Tibial nerve (tissue), 4 donors: Measurements from ENCODE around the gene KCNMA1. TPM values are rescaled to one million over a fixed set of nuclear protein-coding genes. Genes with fewer than 3 reads are reported as not detected.

Experiments
- DNase-seq, 2 donors: peaks; one replicate each; pipeline ENCODE4 v3.0.0-alpha.2; 2019; ENCODE audit warnings: low spot score in 2 of 2
- H3K27ac ChIP-seq, 4 donors: fragments of 200-600 bp; sonication (generic) in 3 of 4; one replicate each; pipeline ENCODE4 v1.5.1; 2017 to 2019; ENCODE audit warnings: mild to moderate bottlenecking in 1 of 4
- H3K27me3 ChIP-seq, 2 donors: fragments of 200-600 bp; sonication (generic) in 1 of 2; one replicate each; pipeline versions ENCODE4 v1.5.1 to v1.6.0; 2017 to 2019
- H3K36me3 ChIP-seq, 3 donors: fragments of 200-600 bp; sonication (generic); one replicate each; pipeline ENCODE4 v1.5.1; 2018 to 2019
- H3K4me1 ChIP-seq, 4 donors: fragments of 200-600 bp; sonication (generic) in 3 of 4; one replicate each; pipeline ENCODE4 v1.5.1; 2017 to 2019
- H3K4me3 ChIP-seq, 4 donors: fragments of 200-600 bp; sonication (generic) in 3 of 4; one replicate each; pipeline ENCODE4 v1.5.1; 2017 to 2019; ENCODE audit warnings: mild to moderate bottlenecking in 1 of 4, moderate library complexity in 1 of 4
- H3K9me3 ChIP-seq, 4 donors: fragments of 200-600 bp; sonication (generic) in 3 of 4; one replicate each; pipeline ENCODE4 v1.5.1; 2017 to 2019
- CTCF ChIP-seq, 5 experiments: fragments of 200-600 bp in 3 of 5; fragments of 450-650 bp in 2 of 5; sonication (generic) in 3 of 5; IDR thresholded peaks; one replicate each; pipeline ENCODE4 v1.5.1; 2016 to 2019; ENCODE audit warnings: antibody characterized with exemption in 5 of 5, mild to moderate bottlenecking in 3 of 5, moderate library complexity in 2 of 5
- EP300 ChIP-seq, 2 donors: sonication (generic); formaldehyde crosslinking; IDR thresholded peaks; one replicate each; pipeline ENCODE4 v1.6.1; 2017; ENCODE audit warnings: antibody characterized with exemption in 2 of 2, mild to moderate bottlenecking in 1 of 2
- POLR2A ChIP-seq, 2 donors: fragments of 450-650 bp; IDR thresholded peaks; one replicate each; pipeline ENCODE4 v1.6.1; 2017; ENCODE audit warnings: antibody characterized with exemption in 2 of 2, mild to moderate bottlenecking in 2 of 2, moderate library complexity in 2 of 2
- WGBS, 2 donors: methylation state at CpG; one replicate each; pipeline ENCODE4 v1.1.5; 2018; 5-methylcytosine and 5-hydroxymethylcytosine counted together
- total RNA-seq, 4 donors: library from RNA; depleted of rRNA; stranded (reverse); fragments of >200 nt; gene quantifications; one replicate each; pipeline ENCODE4 v1.1.0, GENCODE V29; 2016

Gene KCNMA1
- total RNA-seq, 4 donors from 2014 or later, result 10.2 to 19.9 (median 13.7) TPM

GRCh38 chr10:77315496-77316129 is 322.0 kb downstream of the KCNMA1 start:
- 94 to 100% methylated on average over 1 of the region's 1 CpG for WGBS, 2 donors
- H3K4me3 ChIP-seq, result no peak overlapping the region
- H3K9me3 ChIP-seq, result no peaks in the 10 kb centered on the region
- H3K4me1 ChIP-seq, result no peaks in the 10 kb centered on the region
- no peak overlapping the region for H3K27ac ChIP-seq
- H3K27me3 ChIP-seq, result no peaks in the 10 kb centered on the region
- DNase-seq, result no peak
- TF ChIP-seq POLR2A (IDR thresholded peaks at IDR 0.05), result no peak
- no peak for TF ChIP-seq CTCF (IDR thresholded peaks at IDR 0.05)
- TF ChIP-seq EP300 (IDR thresholded peaks at IDR 0.05), result no peak
- no peaks in the 10 kb centered on the region for H3K36me3 ChIP-seq

- H3K27me3 ChIP-seq, result no peaks in the 10 kb centered on the region
- no peaks in the 10 kb centered on the region for H3K4me1 ChIP-seq
- H3K27ac ChIP-seq, result no peak overlapping the region
- H3K9me3 ChIP-seq, result no peaks in the 10 kb centered on the region
- TF ChIP-seq POLR2A (IDR thresholded peaks at IDR 0.05) (no peak), EP300 (IDR thresholded peaks at IDR 0.05) (no peak), CTCF (IDR thresholded peaks at IDR 0.05) (no peak)
- no peak for DNase-seq
- no peaks in the 10 kb centered on the region for H3K36me3 ChIP-seq
- 69 to 72% methylated on average over 13 of the region's 13 CpGs for WGBS, 2 donors
- no peak overlapping the region for H3K4me3 ChIP-seq
These were observed 324.4 kb downstream of the KCNMA1 start for GRCh38 chr10:77313066-77313750.

GRCh38 chr10:77311186-77311585 is 326.4 kb downstream of the KCNMA1 start:
- TF ChIP-seq CTCF (IDR thresholded peaks at IDR 0.05) (no peak), EP300 (IDR thresholded peaks at IDR 0.05) (no peak), POLR2A (IDR thresholded peaks at IDR 0.05) (no peak)
- Histone ChIP-seq H3K27ac (no peak overlapping the region), H3K4me1 (no peaks in the 10 kb centered on the region)

GRCh38 chr10:77310288-77310840 is 327.2 kb downstream of the KCNMA1 start:
- no peaks in the 10 kb centered on the region for H3K9me3 ChIP-seq
- DNase-seq, result no peak
- H3K4me3 ChIP-seq, result no peak overlapping the region
- H3K27me3 ChIP-seq, result no peaks in the 10 kb centered on the region
- no peaks in the 10 kb centered on the region for H3K36me3 ChIP-seq
- H3K4me1 ChIP-seq, result no peaks in the 10 kb centered on the region
- no peak overlapping the region for H3K27ac ChIP-seq
- WGBS, 2 donors, result 25 to 31% methylated on average over 6 of the region's 6 CpGs
- TF ChIP-seq POLR2A (IDR thresholded peaks at IDR 0.05) (no peak), EP300 (IDR thresholded peaks at IDR 0.05) (no peak), CTCF (IDR thresholded peaks at IDR 0.05) (no peak)

More at GRCh38 chr10:77311186-77311585, 326.4 kb downstream of the KCNMA1 start:
- no peak for DNase-seq
- WGBS, 2 donors, result 56 to 63% methylated on average over 2 of the region's 2 CpGs
- no peaks in the 10 kb centered on the region for H3K9me3 ChIP-seq
- H3K27me3 ChIP-seq, result no peaks in the 10 kb centered on the region
- H3K4me3 ChIP-seq, result no peak overlapping the region
- no peaks in the 10 kb centered on the region for H3K36me3 ChIP-seq

GRCh38 chr10:77309509-77309908 is 328.1 kb downstream of the KCNMA1 start:
- H3K36me3 ChIP-seq, result no peaks in the 10 kb centered on the region
- H3K27ac ChIP-seq, result no peak overlapping the region
- H3K9me3 ChIP-seq, result no peaks in the 10 kb centered on the region
- no peak overlapping the region for H3K4me3 ChIP-seq
- WGBS, 2 donors, result 69 to 74% methylated on average over 2 of the region's 2 CpGs
- no peak for TF ChIP-seq POLR2A (IDR thresholded peaks at IDR 0.05)
- TF ChIP-seq CTCF (IDR thresholded peaks at IDR 0.05), result no peak
- no peak for TF ChIP-seq EP300 (IDR thresholded peaks at IDR 0.05)
- no peak for DNase-seq
- H3K4me1 ChIP-seq, result no peaks in the 10 kb centered on the region
- no peaks in the 10 kb centered on the region for H3K27me3 ChIP-seq
